ENCODE measurements around the gene TIMM50.

GRCh38 chr19:39507715-39508364, 27.2 kb downstream of the TIMM50 start:
- no peak for TF ChIP-seq POLR2A (IDR thresholded peaks at IDR 0.05)
- TF ChIP-seq EP300 (IDR thresholded peaks at IDR 0.05; ENCODE audit: low read depth) = no peak
